ENCODE data around the gene AP5Z1.
"Not testable (repeated sequence)": the region's sequence is repeated elsewhere in the genome, so short reads cannot be mapped to it uniquely, and the experiment has no call there.

Gene AP5Z1

DNA sequence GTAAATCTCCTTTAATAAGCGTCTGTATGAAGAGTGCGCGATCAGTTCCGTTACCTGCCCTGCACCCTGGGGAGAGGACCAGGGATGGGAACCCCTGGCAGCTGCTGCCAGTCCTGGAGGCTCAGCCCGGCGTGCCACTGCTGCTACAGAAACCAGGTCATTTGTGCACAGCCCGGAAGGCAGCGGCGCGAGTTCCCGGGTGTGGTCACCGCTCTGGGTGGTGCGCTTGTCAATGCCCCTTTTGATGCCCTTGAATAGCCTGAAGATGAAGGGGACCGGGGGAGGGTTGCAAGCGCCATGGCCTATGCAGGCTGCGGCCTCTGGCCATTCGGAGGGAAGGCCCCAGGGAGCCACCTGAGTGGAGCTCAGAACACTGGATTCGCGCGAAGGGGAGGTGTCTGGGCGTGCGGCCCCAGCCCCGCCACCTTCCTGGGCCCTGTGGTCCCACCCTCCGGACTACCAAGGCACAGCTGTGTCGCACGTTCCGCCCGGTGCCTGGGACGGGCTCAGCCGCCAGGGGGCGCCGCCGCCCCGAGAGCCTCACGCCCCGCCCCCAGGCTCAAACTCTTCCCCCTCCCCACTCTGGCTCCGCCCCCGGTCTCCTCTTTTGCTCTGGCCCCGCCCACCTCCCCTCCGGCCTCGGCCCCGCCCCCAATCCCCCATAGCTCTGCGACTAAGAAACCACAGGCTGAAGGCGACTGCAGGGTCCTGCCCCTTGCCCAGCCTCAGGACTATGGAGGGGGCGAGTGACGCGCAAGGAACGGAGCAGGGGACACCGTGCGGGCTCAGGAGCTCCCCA, 16.5 kb downstream of the AP5Z1 start:
- H3K27me3 ChIP-seq (replicated peaks in 2 of 5; ENCODE audit: control insufficient read depth in 4 of 5, insufficient read depth in 5 of 5, low read length in 4 of 5): no peaks in the 10 kb centered on the region
- ChIA-PET POLR2A (interaction anchor here (1.1 to 2.6 kb wide), 3 partner anchors 14 to 17 kb away, joined by 5 to 19 read pairs (median 6); partner anchors contain the start of gene AP5Z1), CTCF (interaction anchor here (0.7 to 10.2 kb wide), 15 partner anchors 9 to 1242 kb away, joined by 3 to 73 read pairs (median 6); partner anchors contain the start of genes AP5Z1 and RADIL)
- peak; percentile 75 to 88 (median 84) for DNase-seq
- H3K36me3 ChIP-seq (ENCODE audit: control insufficient read depth in 4 of 4, insufficient read depth in 4 of 4, low read length in 3 of 4): peaks cover 3 to 63% (median 36%) of the 10 kb centered on the region in 4 experiments
- peak overlapping the region in 6 of 7 experiments; percentile 30 to 72 (median 66) for H3K4me3 ChIP-seq (ENCODE audit: control insufficient read depth in 1 of 7, extremely low read depth in 1 of 7, insufficient read depth in 4 of 7, low read depth in 2 of 7, low read length in 6 of 7)
- H3K27ac ChIP-seq (ENCODE audit: insufficient read depth in 1 of 2, low read depth in 1 of 2, low read length in 2 of 2, poor library complexity in 1 of 2, severe bottlenecking in 2 of 2): no peak overlapping the region
- peaks cover 0 to 12% (median 5%) of the 10 kb centered on the region in 4 experiments for H3K4me1 ChIP-seq (ENCODE audit: control extremely low read depth in 1 of 4, control insufficient read depth in 4 of 4, insufficient read depth in 4 of 4, low read length in 3 of 4)
- H3K9me3 ChIP-seq (ENCODE audit: control extremely low read depth in 1 of 5, control insufficient read depth in 4 of 5, insufficient read depth in 2 of 5, low read depth in 1 of 5, low read length in 4 of 5): no peaks in the 10 kb centered on the region
- WGBS (ENCODE audit: insufficient coverage): 42% methylated on average over 40 of the region's 50 CpGs

DNA sequence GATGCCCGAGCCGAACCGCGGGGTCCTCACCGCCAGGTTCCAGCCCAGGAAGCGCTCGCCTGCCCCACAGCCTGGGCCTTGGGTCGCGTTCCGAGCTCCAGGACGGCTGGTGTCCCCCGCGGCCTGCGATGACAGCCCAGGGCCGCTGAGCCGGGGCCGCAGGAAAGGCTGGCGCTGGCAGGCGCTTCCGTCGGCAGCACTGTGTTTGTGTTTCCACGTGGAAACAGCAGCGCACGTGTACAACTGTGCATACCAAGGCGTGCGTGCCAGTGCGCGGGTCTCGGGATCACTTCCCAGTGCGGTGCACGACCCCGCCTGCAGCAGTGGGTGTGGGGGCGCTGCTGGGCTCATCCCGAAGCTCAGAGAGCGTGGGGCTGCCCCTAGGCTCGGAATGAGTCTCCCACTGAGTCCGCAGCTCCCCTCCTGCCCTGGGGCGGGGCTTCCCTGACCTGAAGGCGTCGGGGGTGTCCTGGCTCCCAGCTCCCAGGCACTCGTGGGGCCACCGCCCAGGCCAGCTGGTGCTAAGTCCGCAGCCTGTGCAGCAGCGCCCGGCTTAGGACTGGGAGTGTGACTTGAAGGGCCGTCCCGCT, 17.2 kb downstream of the AP5Z1 start:
- POLR2A ChIA-PET: interaction anchor here (0.6 to 2.6 kb wide), 6 partner anchors 14 to 298 kb away, joined by 3 to 19 read pairs (median 4); partner anchors contain the start of gene AP5Z1
- peaks cover 3 to 56% (median 31%) of the 10 kb centered on the region in 4 experiments for H3K36me3 ChIP-seq (ENCODE audit: control insufficient read depth in 4 of 4, insufficient read depth in 4 of 4, low read length in 3 of 4)
- H3K9me3 ChIP-seq (ENCODE audit: control extremely low read depth in 1 of 5, control insufficient read depth in 4 of 5, insufficient read depth in 2 of 5, low read depth in 1 of 5, low read length in 4 of 5): no peaks in the 10 kb centered on the region
- H3K4me1 ChIP-seq (ENCODE audit: control extremely low read depth in 1 of 4, control insufficient read depth in 4 of 4, insufficient read depth in 4 of 4, low read length in 3 of 4): peaks cover 0 to 12% (median 5%) of the 10 kb centered on the region in 4 experiments
- H3K4me3 ChIP-seq (ENCODE audit: control insufficient read depth in 1 of 7, extremely low read depth in 1 of 7, insufficient read depth in 4 of 7, low read depth in 2 of 7, low read length in 6 of 7): peak overlapping the region in 6 of 7 experiments; percentile 30 to 72 (median 66)
- DNase-seq: peak; percentile 39 to 86 (median 81)
- WGBS (ENCODE audit: insufficient coverage): 17% methylated on average over 44 of the region's 47 CpGs
- H3K27me3 ChIP-seq (replicated peaks in 2 of 5; ENCODE audit: control insufficient read depth in 4 of 5, insufficient read depth in 5 of 5, low read length in 4 of 5): no peaks in the 10 kb centered on the region
- CTCF ChIA-PET: interaction anchor here (0.7 to 10.2 kb wide), 16 partner anchors 9 to 1241 kb away, joined by 3 to 73 read pairs (median 6); partner anchors contain the start of genes AP5Z1 and RADIL
- H3K27ac ChIP-seq (ENCODE audit: insufficient read depth in 1 of 2, low read depth in 1 of 2, low read length in 2 of 2, poor library complexity in 1 of 2, severe bottlenecking in 2 of 2): no peak overlapping the region

GRCh38 chr7:4793385-4793993, 18.1 kb downstream of the AP5Z1 start:
- POLR2A ChIA-PET: interaction anchor here (0.6 to 1.5 kb wide), 4 partner anchors 15 to 297 kb away, joined by 3 to 6 read pairs (median 3); no protein-coding TSS in a partner anchor
- H3K4me3 ChIP-seq (ENCODE audit: control insufficient read depth in 1 of 7, extremely low read depth in 1 of 7, insufficient read depth in 4 of 7, low read depth in 2 of 7, low read length in 6 of 7); H3K27ac ChIP-seq (ENCODE audit: insufficient read depth in 1 of 2, low read depth in 1 of 2, low read length in 2 of 2, poor library complexity in 1 of 2, severe bottlenecking in 2 of 2); DNase-seq; H3K27me3 ChIP-seq (replicated peaks in 2 of 5; ENCODE audit: control insufficient read depth in 4 of 5, insufficient read depth in 5 of 5, low read length in 4 of 5); H3K9me3 ChIP-seq (ENCODE audit: control extremely low read depth in 1 of 5, control insufficient read depth in 4 of 5, insufficient read depth in 2 of 5, low read depth in 1 of 5, low read length in 4 of 5): not testable (repeated sequence)
- 96% methylated on average over 20 of the region's 30 CpGs for WGBS (ENCODE audit: insufficient coverage)
- Histone ChIP-seq H3K4me1 (ENCODE audit: control extremely low read depth in 1 of 4, control insufficient read depth in 4 of 4, insufficient read depth in 4 of 4, low read length in 3 of 4) (peaks cover 0 to 12% (median 5%) of the 10 kb centered on the region in 4 experiments), H3K36me3 (ENCODE audit: control insufficient read depth in 4 of 4, insufficient read depth in 4 of 4, low read length in 3 of 4) (peaks cover 3 to 48% (median 24%) of the 10 kb centered on the region in 4 experiments)
- CTCF ChIA-PET: interaction anchor here (0.7 to 10.2 kb wide), 16 partner anchors 8 to 297 kb away, joined by 3 to 73 read pairs (median 6); partner anchors contain the start of genes AP5Z1 and RADIL

- Histone ChIP-seq H3K36me3 (ENCODE audit: control insufficient read depth in 4 of 4, insufficient read depth in 4 of 4, low read length in 3 of 4) (peaks cover 3 to 41% (median 19%) of the 10 kb centered on the region in 4 experiments), H3K4me1 (ENCODE audit: control extremely low read depth in 1 of 4, control insufficient read depth in 4 of 4, insufficient read depth in 4 of 4, low read length in 3 of 4) (peaks cover 0 to 12% (median 5%) of the 10 kb centered on the region in 4 experiments)
- 88% methylated on average over 8 of the region's 14 CpGs for whole genome bisulfite sequencing (ENCODE audit: insufficient coverage)
- H3K4me3 ChIP-seq (ENCODE audit: control insufficient read depth in 1 of 7, extremely low read depth in 1 of 7, insufficient read depth in 4 of 7, low read depth in 2 of 7, low read length in 6 of 7); H3K27me3 ChIP-seq (replicated peaks in 2 of 5; ENCODE audit: control insufficient read depth in 4 of 5, insufficient read depth in 5 of 5, low read length in 4 of 5); H3K27ac ChIP-seq (ENCODE audit: insufficient read depth in 1 of 2, low read depth in 1 of 2, low read length in 2 of 2, poor library complexity in 1 of 2, severe bottlenecking in 2 of 2); H3K9me3 ChIP-seq (ENCODE audit: control extremely low read depth in 1 of 5, control insufficient read depth in 4 of 5, insufficient read depth in 2 of 5, low read depth in 1 of 5, low read length in 4 of 5); DNase-seq; POLR2A ChIA-PET: not testable (repeated sequence)
- CTCF ChIA-PET: interaction anchor here (0.7 to 10.2 kb wide), 9 partner anchors 12 to 292 kb away, joined by 3 to 73 read pairs (median 6); partner anchors contain the start of gene RADIL
Observed at GRCh38 chr7:4794171-4794570, 18.7 kb downstream of the AP5Z1 start.

- no peak overlapping the region for H3K27ac ChIP-seq (ENCODE audit: insufficient read depth in 1 of 2, low read depth in 1 of 2, low read length in 2 of 2, poor library complexity in 1 of 2, severe bottlenecking in 2 of 2)
- peaks cover 0 to 12% (median 5%) of the 10 kb centered on the region in 4 experiments for H3K4me1 ChIP-seq (ENCODE audit: control extremely low read depth in 1 of 4, control insufficient read depth in 4 of 4, insufficient read depth in 4 of 4, low read length in 3 of 4)
- POLR2A ChIA-PET: no interaction called here
- CTCF ChIA-PET: interaction anchor here (0.8 to 10.2 kb wide), 8 partner anchors 10 to 292 kb away, joined by 3 to 73 read pairs (median 6); partner anchors contain the start of gene RADIL
- peaks cover 3 to 35% (median 16%) of the 10 kb centered on the region in 4 experiments for H3K36me3 ChIP-seq (ENCODE audit: control insufficient read depth in 4 of 4, insufficient read depth in 4 of 4, low read length in 3 of 4)
- no peak for DNase-seq
- no peak overlapping the region for H3K4me3 ChIP-seq (ENCODE audit: control insufficient read depth in 1 of 7, extremely low read depth in 1 of 7, insufficient read depth in 4 of 7, low read depth in 2 of 7, low read length in 6 of 7)
- WGBS (ENCODE audit: insufficient coverage): 88% methylated on average over 21 of the region's 24 CpGs
- no peaks in the 10 kb centered on the region for H3K27me3 ChIP-seq (replicated peaks in 2 of 5; ENCODE audit: control insufficient read depth in 4 of 5, insufficient read depth in 5 of 5, low read length in 4 of 5)
- no peaks in the 10 kb centered on the region for H3K9me3 ChIP-seq (ENCODE audit: control extremely low read depth in 1 of 5, control insufficient read depth in 4 of 5, insufficient read depth in 2 of 5, low read depth in 1 of 5, low read length in 4 of 5)
Observed at GRCh38 chr7:4794591-4795350, 19.3 kb downstream of the AP5Z1 start.

DNA sequence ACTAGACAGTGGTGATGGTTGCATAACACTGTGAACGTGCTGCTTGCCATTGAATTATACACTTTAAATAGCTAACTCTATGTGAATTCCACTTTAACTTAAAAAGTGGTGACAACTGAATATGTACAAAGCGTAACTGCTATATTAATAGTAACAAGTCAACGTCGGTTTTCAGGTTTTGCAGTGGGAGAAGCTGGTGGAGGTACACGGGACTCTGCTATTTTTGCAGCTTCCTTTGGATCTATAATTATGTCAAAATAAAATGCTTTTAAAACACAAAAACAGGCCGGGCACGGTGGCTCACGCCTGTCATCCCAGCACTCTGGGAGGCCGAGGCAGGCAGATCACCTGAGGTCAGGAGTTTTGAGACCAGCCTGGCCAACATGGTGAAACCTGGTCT, 21.0 kb downstream of the AP5Z1 start:
- no peak for DNase-seq
- H3K36me3 ChIP-seq (ENCODE audit: control insufficient read depth in 4 of 4, insufficient read depth in 4 of 4, low read length in 3 of 4): peaks cover 0 to 18% (median 2%) of the 10 kb centered on the region in 4 experiments
- CTCF ChIA-PET: interaction anchor here (1.2 to 10.2 kb wide), 11 partner anchors 10 to 379 kb away, joined by 3 to 73 read pairs (median 7); partner anchors contain the start of gene RADIL
- peaks cover 0 to 12% (median 5%) of the 10 kb centered on the region in 4 experiments for H3K4me1 ChIP-seq (ENCODE audit: control extremely low read depth in 1 of 4, control insufficient read depth in 4 of 4, insufficient read depth in 4 of 4, low read length in 3 of 4)
- H3K27me3 ChIP-seq (replicated peaks in 2 of 5; ENCODE audit: control insufficient read depth in 4 of 5, insufficient read depth in 5 of 5, low read length in 4 of 5): no peaks in the 10 kb centered on the region
- H3K9me3 ChIP-seq (ENCODE audit: control extremely low read depth in 1 of 5, control insufficient read depth in 4 of 5, insufficient read depth in 2 of 5, low read depth in 1 of 5, low read length in 4 of 5): no peaks in the 10 kb centered on the region
- WGBS (ENCODE audit: insufficient coverage): 93% methylated on average over 4 of the region's 9 CpGs
- POLR2A ChIA-PET: no interaction called here
- no peak overlapping the region for H3K27ac ChIP-seq (ENCODE audit: insufficient read depth in 1 of 2, low read depth in 1 of 2, low read length in 2 of 2, poor library complexity in 1 of 2, severe bottlenecking in 2 of 2)
- H3K4me3 ChIP-seq (ENCODE audit: control insufficient read depth in 1 of 7, extremely low read depth in 1 of 7, insufficient read depth in 4 of 7, low read depth in 2 of 7, low read length in 6 of 7): no peak overlapping the region

Measured in common myeloid progenitor, CD34-positive (primary cell).